HG03039 (cell line): Measurements from ENCODE around the gene SCYL3.
"Not testable (repeated sequence)": the region's sequence is repeated elsewhere in the genome, so short reads cannot be mapped to it uniquely, and the experiment has no call there.

Experiments
- ATAC-seq: cut with Tn5 transposase; IDR thresholded peaks from one replicate; pipeline ENCODE4 v1.9.1; 2021; ENCODE audit warnings: mild to moderate bottlenecking, moderate library complexity; ENCODE audit not compliant: unreplicated experiment

The SCYL3 gene

GRCh38 chr1:169873582-169874199 lies 20.0 kb downstream of the SCYL3 start:
- ATAC-seq: no peak

GRCh38 chr1:169872906-169873305 lies 20.8 kb downstream of the SCYL3 start:
- no peak for ATAC-seq

GRCh38 chr1:169871988-169872387 lies 21.7 kb downstream of the SCYL3 start:
- not testable (repeated sequence) for ATAC-seq

- no peak for ATAC-seq
These were observed 24.3 kb downstream of the SCYL3 start for GRCh38 chr1:169869426-169869825.

- ATAC-seq: no peak
These were observed 24.7 kb downstream of the SCYL3 start for GRCh38 chr1:169868978-169869377.

- no peak for ATAC-seq
These were observed 26.6 kb downstream of the SCYL3 start for GRCh38 chr1:169867012-169867675.

- no peak for ATAC-seq
These were observed 27.1 kb downstream of the SCYL3 start for GRCh38 chr1:169866577-169866976.

GRCh38 chr1:169864531-169864930 lies 29.2 kb downstream of the SCYL3 start:
- not testable (repeated sequence) for ATAC-seq

- ATAC-seq: no peak
These were observed 32.9 kb downstream of the SCYL3 start for GRCh38 chr1:169860750-169861149.

- ATAC-seq: no peak
These were observed 33.5 kb downstream of the SCYL3 start for GRCh38 chr1:169860187-169860586.

- ATAC-seq: no peak
These were observed 34.7 kb downstream of the SCYL3 start for GRCh38 chr1:169859001-169859400.

GRCh38 chr1:169858467-169858866 lies 35.2 kb downstream of the SCYL3 start:
- ATAC-seq: no peak

- no peak for ATAC-seq
These were observed 40.4 kb downstream of the SCYL3 start for GRCh38 chr1:169853341-169853740.

- no peak for ATAC-seq
These were observed 44.2 kb downstream of the SCYL3 start for GRCh38 chr1:169849346-169850022.

- no peak for ATAC-seq
These were observed 45.2 kb downstream of the SCYL3 start for GRCh38 chr1:169848456-169848855.

GRCh38 chr1:169844941-169845608 lies 48.6 kb downstream of the SCYL3 start:
- no peak for ATAC-seq

GRCh38 chr1:169838942-169839341 lies 54.8 kb downstream of the SCYL3 start:
- no peak for ATAC-seq

GRCh38 chr1:169836198-169836597 lies 57.5 kb downstream of the SCYL3 start:
- ATAC-seq: no peak

GRCh38 chr1:169835647-169836046 lies 58.0 kb downstream of the SCYL3 start:
- no peak for ATAC-seq

GRCh38 chr1:169834869-169835268 lies 58.8 kb downstream of the SCYL3 start:
- ATAC-seq: no peak

- ATAC-seq: no peak
These were observed 60.4 kb downstream of the SCYL3 start for GRCh38 chr1:169833179-169833901.
